Small intestine (tissue), 7 donors: ENCODE measurements around the gene HSD11B2. TPM values are rescaled to one million over a fixed set of nuclear protein-coding genes. Genes with fewer than 3 reads are reported as not detected.

Experiments
- DNase-seq, 2 donors: peaks; one replicate each; pipeline versions ENCODE4 v3.0.0 to v3.0.0-alpha.2; 2013
- FAIRE-seq: peaks from 2 replicates; lab custom pipeline; 2012; peaks lifted over from hg19 to GRCh38; lab: Jason Lieb, UNC
- H3K27ac ChIP-seq, 3 donors: one replicate each; pipeline ENCODE4 v1.5.1; 2013; ENCODE audit warnings: low read length in 2 of 3, mild to moderate bottlenecking in 2 of 3, control low read depth in 1 of 3, inconsistent platforms in 1 of 3, low read depth in 1 of 3, moderate library complexity in 1 of 3
- H3K27me3 ChIP-seq, 3 donors: one replicate each; pipeline ENCODE4 v1.6.1; 2013; ENCODE audit warnings: low read length in 3 of 3, inconsistent platforms in 1 of 3; ENCODE audit not compliant: control insufficient read depth in 3 of 3, insufficient read depth in 3 of 3
- H3K36me3 ChIP-seq, 3 donors: one replicate each; pipeline ENCODE4 v1.6.1; 2013; ENCODE audit warnings: low read length in 3 of 3, inconsistent platforms in 1 of 3, low read depth in 1 of 3, mild to moderate bottlenecking in 1 of 3, moderate library complexity in 1 of 3; ENCODE audit not compliant: control insufficient read depth in 3 of 3, insufficient read depth in 2 of 3
- H3K4me1 ChIP-seq, 3 donors: one replicate each; pipeline ENCODE4 v1.6.1; 2013; ENCODE audit warnings: low read length in 2 of 3, inconsistent platforms in 1 of 3, low read depth in 1 of 3, mild to moderate bottlenecking in 1 of 3, moderate library complexity in 1 of 3; ENCODE audit not compliant: control insufficient read depth in 3 of 3, insufficient read depth in 2 of 3
- H3K4me3 ChIP-seq, 3 donors: one replicate each; pipeline ENCODE4 v1.5.1; 2013; ENCODE audit warnings: low read length in 3 of 3, control low read depth in 1 of 3, inconsistent platforms in 1 of 3, low read depth in 1 of 3, mild to moderate bottlenecking in 1 of 3, moderate library complexity in 1 of 3
- H3K9me3 ChIP-seq, 2 donors: one replicate each; pipeline ENCODE4 v1.6.1; 2013; ENCODE audit warnings: low read depth in 1 of 2, low read length in 1 of 2; ENCODE audit not compliant: control insufficient read depth in 2 of 2, insufficient read depth in 1 of 2
- WGBS, 3 donors: extraction: QIAGEN DNeasy Blood & Tissue Kit; methylation state at CpG; one replicate each; pipeline ENCODE4 v1.1.7; 2013; 5-methylcytosine and 5-hydroxymethylcytosine counted together
- polyA plus RNA-seq, 4 donors: library from polyadenylated mRNA; stranded (reverse) in 3 of 4; unstranded in 1 of 4; fragments of 200-250 nt in 3 of 4; fragments of 120-200 nt in 1 of 4; gene quantifications; one replicate each; pipeline versions ENCODE4 v1.2.1 to v1.2.3, GENCODE V29; 2013
- donor health status: healthy with polysubstance abuse.
- donor health status: control.
- donor health status: control.
- donor health status: Bipolar disorder and iron deficiency.
- donor health status: healthy.

Gene HSD11B2
- polyA plus RNA-seq, 4 donors: 9.7 to 166 (median 111) TPM

- Histone ChIP-seq H3K36me3 (peaks cover 0 to 15% (median 0%) of the 10 kb centered on the region in 3 donors), H3K9me3 (no peaks in the 10 kb centered on the region), H3K4me1 (peaks cover 0 to 14% (median 3%) of the 10 kb centered on the region in 3 donors), H3K27me3 (no peaks in the 10 kb centered on the region), H3K27ac (no peak overlapping the region), H3K4me3 (no peak overlapping the region)
- WGBS, 3 donors: 73 to 92% (median 76%) methylated on average over 18 of the region's 18 CpGs
- DNase-seq (no peak), FAIRE-seq (no peak)
Observed at GRCh38 chr16:67406111-67406971, 24.6 kb upstream of the HSD11B2 start.

GRCh38 chr16:67407176-67407787, 23.6 kb upstream of the HSD11B2 start:
- Histone ChIP-seq H3K4me1 (peaks cover 0 to 14% (median 3%) of the 10 kb centered on the region in 3 donors), H3K9me3 (no peaks in the 10 kb centered on the region), H3K36me3 (peaks cover 0 to 12% (median 0%) of the 10 kb centered on the region in 3 donors), H3K27me3 (no peaks in the 10 kb centered on the region), H3K4me3 (no peak overlapping the region), H3K27ac (no peak overlapping the region)
- FAIRE-seq (no peak), DNase-seq (no peak)
- 87 to 96% (median 89%) methylated on average over 7 of the region's 7 CpGs for WGBS, 3 donors

GRCh38 chr16:67407788-67408452, 23.0 kb upstream of the HSD11B2 start:
- no peak overlapping the region for H3K27ac ChIP-seq
- peaks cover 0 to 14% (median 3%) of the 10 kb centered on the region in 3 donors for H3K4me1 ChIP-seq
- WGBS, 3 donors: 73 to 82% (median 80%) methylated on average over 6 of the region's 6 CpGs
- no peaks in the 10 kb centered on the region for H3K27me3 ChIP-seq
- peaks cover 0 to 12% (median 0%) of the 10 kb centered on the region in 3 donors for H3K36me3 ChIP-seq
- no peak for DNase-seq
- no peak for FAIRE-seq
- H3K9me3 ChIP-seq: no peaks in the 10 kb centered on the region
- no peak overlapping the region for H3K4me3 ChIP-seq

GRCh38 chr16:67409631-67410030, 21.3 kb upstream of the HSD11B2 start:
- no peaks in the 10 kb centered on the region for H3K27me3 ChIP-seq
- FAIRE-seq: no peak
- 86 to 89% (median 88%) methylated on average over 9 of the region's 9 CpGs for WGBS, 3 donors

GRCh38 chr16:67411339-67411738, 19.6 kb upstream of the HSD11B2 start:
- no peak for FAIRE-seq
- no peak for DNase-seq
- H3K4me3 ChIP-seq: no peak overlapping the region
- H3K36me3 ChIP-seq: peaks cover 0 to 4% (median 0%) of the 10 kb centered on the region in 3 donors
- peaks cover 0 to 6% (median 0%) of the 10 kb centered on the region in 3 donors for H3K4me1 ChIP-seq
- 63 to 82% (median 72%) methylated on average over 3 of the region's 3 CpGs for WGBS, 3 donors
- H3K27ac ChIP-seq: no peak overlapping the region
- H3K9me3 ChIP-seq: no peaks in the 10 kb centered on the region
- no peaks in the 10 kb centered on the region for H3K27me3 ChIP-seq

More at GRCh38 chr16:67409631-67410030, 21.3 kb upstream of the HSD11B2 start:
- Histone ChIP-seq H3K36me3 (peaks cover 0 to 7% (median 0%) of the 10 kb centered on the region in 3 donors), H3K27ac (no peak overlapping the region), H3K9me3 (no peaks in the 10 kb centered on the region), H3K4me3 (no peak overlapping the region), H3K4me1 (peaks cover 0 to 4% (median 0%) of the 10 kb centered on the region in 3 donors)
- no peak for DNase-seq

GRCh38 chr16:67412294-67412693, 18.6 kb upstream of the HSD11B2 start:
- Histone ChIP-seq H3K4me1 (peaks cover 0 to 9% (median 0%) of the 10 kb centered on the region in 3 donors), H3K36me3 (peaks cover 0 to 4% (median 0%) of the 10 kb centered on the region in 3 donors), H3K27ac (no peak overlapping the region), H3K4me3 (no peak overlapping the region), H3K27me3 (no peaks in the 10 kb centered on the region), H3K9me3 (no peaks in the 10 kb centered on the region)
- FAIRE-seq (no peak), DNase-seq (no peak)
- 47 to 60% (median 56%) methylated on average over 2 of the region's 2 CpGs for WGBS, 3 donors

GRCh38 chr16:67413978-67414911, 16.7 kb upstream of the HSD11B2 start:
- FAIRE-seq (no peak), DNase-seq (no peak)
- 59 to 61% (median 60%) methylated on average over 6 of the region's 6 CpGs for WGBS, 3 donors
- Histone ChIP-seq H3K27me3 (no peaks in the 10 kb centered on the region), H3K9me3 (no peaks in the 10 kb centered on the region), H3K4me1 (peaks cover 0 to 9% (median 0%) of the 10 kb centered on the region in 3 donors), H3K36me3 (peaks cover 0 to 4% (median 0%) of the 10 kb centered on the region in 3 donors), H3K27ac (no peak overlapping the region), H3K4me3 (no peak overlapping the region)
